GM12891 (cell line): Measurements from ENCODE around the gene SCGB1D1.

Source experiments
- POLR2A ChIP-seq: IDR thresholded peaks from 2 replicates; pipeline ENCODE4 v1.6.1; 2011; ENCODE audit warnings: low read depth, low read length, control low read depth
- TAF1 ChIP-seq: IDR thresholded peaks from 2 replicates; pipeline ENCODE4 v1.6.1; 2011; ENCODE audit warnings: low read depth, low read length, control low read depth

- no peak for TF ChIP-seq TAF1
- no peak for TF ChIP-seq POLR2A
Measured at GRCh38 chr11:62145261-62145871, 44.6 kb upstream of the SCGB1D1 start.
